HUDEP-2 (cell line): ENCODE measurements around the gene TBL3.

ENCODE experiments used
- DNase-seq, 76 experiments: peaks; one replicate each; lab custom pipeline; 2025; ENCODE audit not compliant: unreplicated experiment in 76 of 76; lab: John Stamatoyannopoulos, UW

The TBL3 gene

DNA sequence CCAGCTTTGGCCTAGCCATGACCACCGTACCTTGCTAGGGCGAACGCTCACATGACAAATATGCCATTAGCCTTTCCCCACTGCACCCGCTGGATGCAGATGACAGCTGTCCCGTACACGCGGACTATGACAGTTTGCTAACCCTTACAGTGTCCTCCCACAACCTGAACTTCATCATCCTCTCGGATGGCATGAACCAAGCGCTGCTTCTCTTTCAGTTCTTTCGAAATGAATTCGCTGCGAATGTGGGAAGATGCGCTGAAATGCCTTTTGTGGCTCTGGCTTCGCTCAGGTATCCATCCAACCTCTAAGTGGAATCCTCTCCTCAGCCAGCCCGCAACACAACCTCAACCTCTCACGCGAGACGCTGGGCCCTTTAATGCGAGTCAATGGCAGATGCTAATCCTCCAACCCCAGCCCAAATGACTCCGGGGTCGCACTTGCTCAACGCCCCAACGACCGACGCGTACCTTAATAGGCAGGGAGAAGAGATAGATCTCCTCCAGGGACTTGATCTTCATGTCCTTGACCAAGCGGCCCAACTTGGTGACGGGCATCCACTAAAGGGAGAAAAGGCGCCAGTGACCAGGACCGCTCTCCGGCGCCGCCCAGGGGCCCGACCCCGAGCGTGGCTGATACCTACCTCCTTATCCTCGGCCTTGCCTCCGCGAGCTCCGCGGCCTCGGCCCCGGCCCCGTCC is 7.9 kb upstream of the TBL3 start:
- DNase-seq: peak in 24 of 76 experiments; percentile 22 to 84 (median 48)

GRCh38 chr16:1964506-1965395 is 7.1 kb upstream of the TBL3 start, which contains the start of gene RPS2:
Gene RPS2, minus strand, starts transcription at chr16:1964826. Its CDS starts 201 bp downstream, at chr16:1964625.
- peak in 75 of 76 experiments; percentile 64 to 98 (median 96) for DNase-seq

DNA sequence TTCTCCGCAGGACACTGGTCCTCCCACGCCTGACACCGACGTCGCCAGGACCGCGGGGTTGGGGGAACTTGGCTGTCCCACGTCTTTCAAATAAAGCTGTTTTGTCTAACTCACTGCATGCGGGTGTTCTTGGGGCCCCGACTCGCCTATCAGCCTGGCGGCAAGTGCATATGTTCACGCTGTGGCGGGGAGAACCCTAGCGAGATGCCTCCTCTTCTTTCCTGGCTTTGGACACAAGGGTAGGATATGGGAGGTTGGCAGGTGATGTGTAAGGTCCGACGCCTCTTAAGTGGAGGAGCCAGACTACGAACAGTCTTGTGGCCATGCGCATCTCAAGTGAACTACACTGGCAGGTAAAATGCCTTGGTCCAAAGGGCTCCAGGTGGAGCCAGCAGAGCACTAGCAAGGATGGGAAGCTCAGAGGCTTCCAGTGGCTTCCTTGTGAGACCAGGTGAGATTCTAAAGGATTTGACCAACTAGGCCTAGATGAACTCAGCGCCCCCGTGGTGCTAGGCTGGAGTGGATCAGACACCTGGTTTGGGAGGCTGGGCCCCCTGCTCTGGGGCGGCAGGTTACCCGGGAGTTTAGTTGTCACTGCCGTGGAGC is 6.4 kb upstream of the TBL3 start:
- DNase-seq: no peak

DNA sequence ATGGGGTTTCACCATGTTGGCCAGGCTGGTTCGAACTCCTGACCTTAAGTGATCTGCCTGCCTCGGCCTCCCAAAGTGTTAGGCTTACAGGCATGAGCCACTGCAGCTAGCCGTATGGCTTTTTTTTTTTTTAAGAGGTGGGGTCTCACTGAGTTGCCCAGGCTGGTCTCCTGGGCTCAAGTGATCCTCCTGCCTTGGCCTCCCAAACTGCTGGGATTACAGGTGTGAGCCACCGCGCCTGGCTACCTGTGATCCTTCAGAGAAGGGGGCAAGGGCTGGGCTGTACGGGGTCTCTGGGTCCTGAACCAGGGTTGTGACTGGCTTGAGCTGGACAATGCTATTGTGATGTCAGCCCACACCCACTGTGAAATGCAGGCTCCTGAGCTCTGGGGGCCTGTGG is 5.4 kb upstream of the TBL3 start, which contains the start of gene RNF151:
Gene RNF151 (plus strand): TSS at position 397 of the 400 bp plus-strand sequence. CDS start 26 bp downstream, outside the sequence.
- no peak for DNase-seq

DNA sequence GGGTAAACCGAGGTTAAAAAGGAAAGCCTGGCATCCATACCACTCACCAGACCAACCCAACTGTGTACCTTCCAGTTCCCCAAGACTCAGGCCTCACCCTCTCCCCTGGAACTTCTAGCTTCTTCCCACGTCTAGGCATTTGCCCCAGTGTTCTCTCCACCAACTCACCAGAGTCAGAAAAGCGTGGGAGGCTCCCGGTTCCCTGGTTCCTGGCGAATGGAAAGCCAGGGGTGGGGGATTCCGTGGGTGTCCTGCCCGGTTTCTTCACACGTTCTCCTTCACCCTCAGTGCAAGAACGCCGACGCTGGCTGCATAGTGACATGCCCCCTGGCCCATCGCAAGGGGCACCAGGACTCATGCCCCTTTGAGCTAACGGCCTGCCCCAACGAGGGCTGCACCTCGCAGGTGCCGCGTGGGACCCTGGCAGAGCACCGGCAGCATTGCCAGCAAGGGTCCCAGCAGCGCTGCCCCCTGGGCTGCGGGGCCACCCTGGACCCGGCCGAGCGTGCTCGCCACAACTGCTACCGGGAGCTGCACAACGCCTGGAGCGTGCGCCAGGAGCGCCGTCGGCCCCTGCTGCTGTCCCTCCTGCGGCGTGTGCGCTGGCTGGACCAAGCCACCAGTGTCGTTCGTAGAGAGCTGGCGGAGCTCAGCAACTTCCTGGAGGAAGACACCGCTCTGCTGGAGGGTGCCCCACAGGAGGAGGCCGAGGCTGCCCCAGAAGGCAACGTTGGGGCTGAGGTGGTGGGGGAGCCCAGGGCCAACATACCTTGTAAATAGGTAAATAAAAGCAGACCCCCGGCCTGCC is 3.5 kb upstream of the TBL3 start:
- DNase-seq: no peak

GRCh38 chr16:1972490-1972877 is 631 bp downstream of the TBL3 start:
- peak in 32 of 76 experiments; percentile 10 to 61 (median 31) for DNase-seq

- no peak for DNase-seq
These were observed 1.8 kb downstream of the TBL3 start for GRCh38 chr16:1973461-1974156.

DNA sequence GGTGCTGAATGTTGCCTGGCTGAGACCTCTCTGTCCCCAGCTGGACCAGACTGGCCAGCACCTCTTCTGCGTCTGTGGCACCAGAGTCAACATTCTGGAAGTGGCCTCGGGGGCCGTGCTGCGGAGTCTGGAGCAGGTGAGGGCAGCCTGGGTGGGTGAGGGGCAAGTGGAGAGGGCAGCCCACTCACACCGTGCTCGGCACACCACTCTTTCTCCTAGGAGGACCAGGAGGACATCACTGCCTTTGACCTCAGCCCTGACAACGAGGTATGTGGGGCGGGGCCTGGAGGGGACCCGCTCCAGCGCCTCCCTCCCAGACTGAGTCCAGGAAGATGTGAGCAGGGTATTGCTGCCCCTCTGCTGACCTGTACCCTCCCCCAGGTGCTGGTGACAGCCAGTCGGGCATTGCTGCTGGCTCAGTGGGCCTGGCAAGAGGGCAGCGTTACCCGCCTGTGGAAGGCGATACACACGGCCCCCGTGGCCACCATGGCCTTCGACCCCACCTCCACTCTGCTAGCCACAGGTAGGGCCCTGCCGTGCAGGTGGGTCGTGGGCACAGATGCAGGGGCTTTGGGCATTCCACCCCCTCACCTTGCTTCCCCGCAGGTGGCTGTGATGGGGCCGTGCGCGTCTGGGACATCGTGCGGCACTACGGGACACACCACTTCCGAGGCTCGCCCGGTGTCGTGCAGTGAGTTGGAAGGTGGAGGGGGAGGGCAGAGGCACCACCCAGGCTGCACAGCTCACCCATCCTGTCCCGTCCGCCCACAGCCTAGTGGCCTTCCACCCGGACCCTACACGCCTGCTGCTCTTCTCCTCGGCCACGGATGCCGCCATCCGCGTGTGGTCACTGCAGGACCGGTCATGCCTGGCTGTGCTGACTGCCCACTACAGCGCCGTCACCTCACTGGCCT is 2.6 kb downstream of the TBL3 start:
- no peak for DNase-seq

GRCh38 chr16:1975432-1976215 is 3.8 kb downstream of the TBL3 start:
- DNase-seq: no peak

GRCh38 chr16:1976216-1976520 is 4.3 kb downstream of the TBL3 start:
- no peak for DNase-seq

DNA sequence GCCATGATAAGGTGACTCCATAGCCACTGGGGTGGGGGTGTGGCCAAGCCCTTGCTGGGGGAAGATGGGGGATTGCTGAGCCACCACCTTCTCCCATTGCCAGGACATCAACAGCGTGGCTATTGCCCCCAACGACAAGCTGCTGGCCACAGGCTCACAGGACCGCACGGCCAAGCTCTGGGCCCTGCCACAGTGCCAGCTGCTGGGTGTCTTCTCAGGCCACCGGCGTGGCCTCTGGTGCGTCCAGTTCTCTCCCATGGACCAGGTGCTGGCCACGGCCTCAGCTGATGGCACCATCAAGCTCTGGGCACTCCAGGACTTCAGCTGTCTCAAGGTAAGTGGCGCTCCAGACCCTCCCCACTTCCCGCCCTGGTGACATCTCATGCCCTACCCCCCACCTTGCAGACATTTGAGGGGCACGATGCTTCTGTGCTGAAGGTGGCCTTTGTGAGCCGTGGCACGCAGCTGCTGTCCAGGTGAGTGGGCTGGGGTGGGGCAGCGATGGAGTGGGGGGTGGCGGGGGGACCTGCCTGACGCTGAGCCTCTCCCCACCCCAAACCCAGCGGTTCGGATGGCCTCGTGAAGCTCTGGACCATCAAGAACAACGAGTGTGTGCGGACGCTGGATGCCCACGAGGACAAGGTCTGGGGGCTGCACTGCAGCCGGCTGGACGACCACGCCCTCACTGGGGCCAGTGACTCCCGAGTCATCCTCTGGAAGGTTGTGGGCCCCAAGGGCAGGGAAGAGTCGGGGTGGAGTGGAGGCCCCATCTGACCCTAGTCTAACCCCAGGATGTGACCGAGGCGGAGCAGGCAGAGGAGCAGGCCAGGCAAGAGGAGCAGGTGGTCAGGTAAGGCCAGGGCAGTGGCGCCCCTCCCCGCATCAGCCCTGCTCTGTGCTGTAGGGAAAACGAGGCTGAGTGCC is 5.4 kb downstream of the TBL3 start:
- no peak for DNase-seq

DNA sequence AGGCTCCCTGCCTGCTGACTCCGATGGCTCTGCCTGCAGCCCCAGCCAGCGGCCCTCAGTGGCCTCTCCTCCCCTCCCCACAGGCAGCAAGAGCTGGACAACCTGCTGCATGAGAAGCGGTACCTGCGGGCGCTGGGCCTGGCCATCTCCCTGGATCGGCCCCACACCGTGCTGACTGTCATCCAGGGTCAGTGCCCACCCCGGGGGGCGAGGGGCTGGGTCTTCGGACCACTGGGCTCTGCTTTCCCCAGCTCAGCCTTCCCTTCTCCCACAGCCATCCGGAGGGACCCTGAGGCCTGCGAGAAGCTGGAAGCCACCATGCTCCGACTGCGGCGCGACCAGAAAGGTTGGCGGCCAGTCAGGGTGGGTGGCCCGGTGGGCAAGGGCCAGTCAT is 6.0 kb downstream of the TBL3 start:
- no peak for DNase-seq

DNA sequence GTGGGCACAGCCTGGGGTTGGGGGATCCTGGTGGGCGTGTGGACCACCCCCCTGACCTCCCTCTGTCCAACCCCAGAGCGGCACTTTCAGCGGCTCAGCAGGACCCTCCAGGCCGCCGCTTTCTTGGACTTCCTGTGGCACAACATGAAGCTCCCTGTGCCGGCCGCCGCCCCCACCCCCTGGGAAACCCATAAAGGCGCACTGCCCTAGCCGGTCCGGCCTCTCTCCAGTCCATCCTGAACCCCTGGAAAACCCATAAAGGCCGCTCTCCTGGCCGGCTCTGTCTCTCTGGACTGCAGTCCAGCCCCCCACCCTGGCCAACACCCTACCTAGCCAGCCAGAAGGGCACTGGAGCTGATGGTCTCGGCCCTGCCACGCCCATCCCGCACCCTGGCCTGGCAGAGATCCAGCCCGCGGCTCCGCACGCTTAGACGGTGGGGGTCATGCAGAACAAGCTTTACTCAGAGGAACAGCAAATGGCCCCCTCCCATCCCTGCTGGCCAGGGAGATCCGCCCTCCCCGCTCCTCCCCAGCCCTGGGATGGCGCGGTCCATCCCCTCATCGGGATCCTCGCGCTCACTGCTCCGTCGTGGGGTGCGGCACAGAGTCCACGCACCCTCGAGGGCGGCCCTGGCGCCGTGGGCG is 6.7 kb downstream of the TBL3 start:
- DNase-seq: no peak

DNA sequence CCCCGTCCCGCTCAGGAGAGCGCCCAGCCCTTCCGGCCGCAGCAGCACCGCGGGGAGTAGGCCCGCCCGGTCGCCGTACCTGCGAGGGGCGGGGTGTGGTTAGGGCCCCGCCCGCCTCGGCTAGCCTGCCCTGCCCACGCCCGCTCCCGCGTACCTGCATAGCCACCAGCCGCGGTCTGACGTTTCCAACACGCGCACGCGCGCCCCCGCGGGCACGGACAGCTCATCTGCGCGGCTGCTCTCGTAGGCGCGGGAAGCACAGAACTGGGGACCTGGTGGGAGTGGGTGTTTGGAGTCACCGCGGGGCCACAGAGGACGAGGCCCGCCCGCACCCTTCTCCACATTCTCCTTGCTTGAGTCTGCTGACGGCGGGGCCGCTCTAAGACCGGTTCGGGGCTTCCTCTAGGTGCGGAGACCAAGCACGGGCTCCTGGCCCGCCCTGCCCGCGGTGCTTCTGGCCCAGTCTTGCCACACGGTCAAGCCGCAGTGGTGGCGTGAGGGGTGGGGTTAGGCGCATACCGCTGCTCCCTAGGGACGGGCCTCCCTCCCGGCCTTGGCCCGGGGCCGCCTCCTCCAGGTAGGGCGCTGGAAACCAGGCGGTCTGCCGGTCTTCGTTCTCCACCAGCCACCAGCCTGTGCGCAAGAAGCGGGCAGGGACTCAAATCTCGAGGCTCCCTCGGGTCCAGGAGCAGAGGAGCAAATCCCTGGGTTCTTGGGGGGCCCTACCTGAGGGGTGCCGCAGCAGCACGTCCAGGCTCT is 7.6 kb downstream of the TBL3 start:
- no peak for DNase-seq

GRCh38 chr16:1980030-1980769 is 8.3 kb downstream of the TBL3 start:
- no peak for DNase-seq

- no peak for DNase-seq
These were observed 8.9 kb downstream of the TBL3 start for GRCh38 chr16:1980770-1981087.
